HepG2 (cell line): Measurements from ENCODE around the gene PMM2. TPM values are rescaled to one million over a fixed set of nuclear protein-coding genes. Genes with fewer than 3 reads are reported as not detected.

Source experiments
- ARID5B ChIP-seq: IDR thresholded peaks from 2 replicates; pipeline ENCODE4 v1.4.0; 2020; ENCODE audit warnings: mild to moderate bottlenecking, missing genetic modification reagents
- ARNT2 ChIP-seq: sonication (generic); formaldehyde crosslinking; IDR thresholded peaks from 2 replicates; pipeline ENCODE4 v1.8.0; 2022; ENCODE audit warnings: mild to moderate bottlenecking, low read depth, missing genetic modification reagents, moderate library complexity
- ELK4 ChIP-seq: sonication (generic); formaldehyde crosslinking; IDR thresholded peaks from 2 replicates; pipeline ENCODE4 v1.9.0; 2021; ENCODE audit warnings: missing genetic modification reagents, borderline replicate concordance
- FOXO1 ChIP-seq: sonication (generic); formaldehyde crosslinking; IDR thresholded peaks from 2 replicates; pipeline ENCODE4 v1.4.0; 2020; ENCODE audit warnings: missing genetic modification reagents
- GFI1 ChIP-seq: sonication (generic); formaldehyde crosslinking; IDR thresholded peaks from 2 replicates; pipeline ENCODE4 v1.5.0; 2020; ENCODE audit warnings: missing genetic modification reagents, mild to moderate bottlenecking, borderline replicate concordance
- HNRNPL ChIP-seq: fragments of 200-400 bp; formaldehyde crosslinking; IDR thresholded peaks from 2 replicates; pipeline ENCODE4 v1.6.1; 2017; ENCODE audit warnings: mild to moderate bottlenecking, low read depth, low read length
- IRF2 ChIP-seq: IDR thresholded peaks from 2 replicates; pipeline ENCODE4 v1.6.1; 2018; ENCODE audit warnings: missing genetic modification reagents, missing compliant biosample characterization
- JUN ChIP-seq: sonication (generic); formaldehyde crosslinking; IDR thresholded peaks from 2 replicates; pipeline ENCODE4 v1.4.0; 2020; ENCODE audit warnings: mild to moderate bottlenecking, missing genetic modification reagents
- JUNB ChIP-seq: sonication (generic); formaldehyde crosslinking; IDR thresholded peaks from 2 replicates; pipeline ENCODE4 v1.8.0; 2022; ENCODE audit warnings: missing genetic modification reagents, mild to moderate bottlenecking, borderline replicate concordance
- MTA1 ChIP-seq: sonication (generic); formaldehyde crosslinking; IDR thresholded peaks from 2 replicates; pipeline ENCODE4 v1.4.0; 2020; ENCODE audit warnings: missing genetic modification reagents, mild to moderate bottlenecking, borderline replicate concordance
- REPIN1 ChIP-seq: sonication (generic); formaldehyde crosslinking; IDR thresholded peaks from 2 replicates; pipeline ENCODE4 v1.8.0; 2022; ENCODE audit warnings: missing genetic modification reagents, low read depth, mild to moderate bottlenecking, borderline replicate concordance
- SP5 ChIP-seq: IDR thresholded peaks from 2 replicates; pipeline ENCODE4 v1.6.1; 2016; ENCODE audit warnings: low read depth, borderline replicate concordance
- TBX2 ChIP-seq: sonication (generic); formaldehyde crosslinking; IDR thresholded peaks from 2 replicates; pipeline ENCODE4 v1.5.0; 2020; ENCODE audit warnings: missing genetic modification reagents, mild to moderate bottlenecking, borderline replicate concordance
- TEF ChIP-seq: sonication (generic); formaldehyde crosslinking; IDR thresholded peaks from 2 replicates; pipeline ENCODE4 v1.5.0; 2020; ENCODE audit warnings: missing genetic modification reagents
- THAP11 ChIP-seq: IDR thresholded peaks from 2 replicates; pipeline ENCODE4 v1.6.1; 2016; ENCODE audit warnings: missing biosample characterization, missing genetic modification reagents
- THAP7 ChIP-seq: sonication (generic); formaldehyde crosslinking; IDR thresholded peaks from 2 replicates; pipeline ENCODE4 v1.8.1; 2023; ENCODE audit warnings: mild to moderate bottlenecking, missing genetic modification reagents
- ZFX ChIP-seq: sonication (generic); formaldehyde crosslinking; IDR thresholded peaks from 2 replicates; pipeline ENCODE4 v1.4.0; 2020; ENCODE audit warnings: mild to moderate bottlenecking, low read depth, missing genetic modification reagents, moderate library complexity
- ZNF225 ChIP-seq: sonication (generic); formaldehyde crosslinking; IDR thresholded peaks from 2 replicates; pipeline ENCODE4 v1.4.0; 2020; ENCODE audit warnings: mild to moderate bottlenecking, missing genetic modification reagents
- ZNF362 ChIP-seq: sonication (generic); formaldehyde crosslinking; IDR thresholded peaks from 2 replicates; pipeline ENCODE4 v1.4.0; 2020; ENCODE audit warnings: missing genetic modification reagents, mild to moderate bottlenecking, borderline replicate concordance
- polyA plus RNA-seq, 8 experiments: library from polyadenylated mRNA; depleted of rRNA in 3 of 8; stranded (reverse) in 7 of 8; unstranded in 1 of 8; fragments of >200 nt; fragmentation: Illumina TruSeq in 4 of 8; extraction: Trizol in 4 of 8; gene quantifications; 2 replicates each; pipeline versions ENCODE4 v1.2.1 to v1.2.3, GENCODE V29; 2011 to 2016; ENCODE audit warnings: low read depth in 4 of 8, missing spikeins in 1 of 8, mixed read lengths in 1 of 8; ENCODE audit not compliant: insufficient read depth in 1 of 8
- total RNA-seq, 5 experiments: library from RNA; depleted of rRNA; stranded (reverse); fragments of >200 nt; fragmentation: Illumina TruSeq; extraction: Trizol; gene quantifications; 2 replicates each; pipeline ENCODE4 v1.2.3, GENCODE V29; 2016; ENCODE audit warnings: low read depth in 1 of 5

PMM2 gene
- total and polyA plus RNA-seq, 2 of the 13 experiments (the other 11 are each of a cell fraction or from before 2014, with no cell fraction given) = 52.2 to 93.7 TPM

- TF ChIP-seq ZNF362 (CRISPR knock-in tag) (peak; percentile 87), GFI1 (CRISPR knock-in tag) (no peak), SP5 (CRISPR knock-in tag) (peak; percentile 43), TBX2 (CRISPR knock-in tag) (0 out of 2 replicates have a peak, but pooled peaks have one; percentile 33), ZFX (CRISPR knock-in tag) (peak; percentile 69), THAP7 (0 out of 2 replicates have a peak, but pooled peaks have one; percentile 29), REPIN1 (0 out of 2 replicates have a peak, but pooled peaks have one; percentile 32), ELK4 (CRISPR knock-in tag) (no peak), MTA1 (peak; percentile 80; the same call in 1 of the 2 replicates), ARID5B (peak; percentile 22; the same call in 1 of the 2 replicates), IRF2 (CRISPR knock-in tag) (0 out of 2 replicates have a peak, but pooled peaks have one; percentile 27), TEF (CRISPR knock-in tag) (no peak), ARNT2 (CRISPR knock-in tag) (no peak), HNRNPL (0 out of 2 replicates have a peak, but pooled peaks have one; percentile 46), JUNB (CRISPR knock-in tag) (no peak), THAP11 (CRISPR knock-in tag) (peak; percentile 13; the same call in 1 of the 2 replicates), JUN (CRISPR knock-in tag) (0 out of 2 replicates have a peak, but pooled peaks have one; percentile 16), FOXO1 (CRISPR knock-in tag) (0 out of 2 replicates have a peak, but pooled peaks have one; percentile 3), ZNF225 (CRISPR knock-in tag) (peak; percentile 75; the same call in 1 of the 2 replicates)
These were observed 64.1 kb downstream of the PMM2 start (continued) for GRCh38 chr16:8861563-8862308.
